Measurements from ENCODE around the gene ZNF605.
"Not testable (repeated sequence)": the region's sequence is repeated elsewhere in the genome, so short reads cannot be mapped to it uniquely, and the experiment has no call there.

The ZNF605 gene

DNA sequence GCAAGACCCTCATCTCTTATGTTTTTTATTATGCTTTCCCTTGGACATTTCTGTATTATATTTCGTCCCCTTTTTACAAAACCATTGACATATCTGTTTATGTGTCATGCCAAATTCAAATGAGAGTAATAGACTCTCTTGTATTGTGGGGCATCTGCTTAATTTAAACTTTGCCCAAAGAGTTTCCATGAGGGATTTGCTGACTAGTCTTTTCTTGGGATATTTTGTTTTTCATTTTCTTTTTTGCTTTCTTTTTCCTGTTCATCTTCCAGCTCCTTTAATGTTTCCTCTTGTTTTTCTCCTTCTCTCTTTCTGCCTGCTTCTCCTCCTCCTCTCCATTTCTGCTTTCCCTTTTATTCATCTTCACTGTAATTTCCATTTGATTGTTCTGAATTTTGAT, 16.3 kb upstream of the ZNF605 start:
- DNase-seq = no peak
- peaks cover 14% of the 10 kb centered on the region for H3K9me3 ChIP-seq (ENCODE audit: severe bottlenecking)
- no peak overlapping the region for H3K27ac ChIP-seq
- no peak overlapping the region for H3K4me3 ChIP-seq (ENCODE audit: low read depth, low read length)
- H3K27me3 ChIP-seq (ENCODE audit: insufficient read depth, low read depth, severe bottlenecking) = no peaks in the 10 kb centered on the region
- no peak for TF ChIP-seq CTCF (IDR thresholded peaks at IDR 0.05; ENCODE audit: low read depth, low read length)
- no peaks in the 10 kb centered on the region for H3K36me3 ChIP-seq

- peaks cover 20% of the 10 kb centered on the region for H3K9me3 ChIP-seq (ENCODE audit: severe bottlenecking)
- no peak overlapping the region for H3K27ac ChIP-seq
- no peak overlapping the region for H3K4me3 ChIP-seq (ENCODE audit: low read depth, low read length)
- no peak for TF ChIP-seq CTCF (IDR thresholded peaks at IDR 0.05; ENCODE audit: low read depth, low read length)
- no peak for DNase-seq
- no peaks in the 10 kb centered on the region for H3K27me3 ChIP-seq (ENCODE audit: insufficient read depth, low read depth, severe bottlenecking)
- H3K36me3 ChIP-seq = no peaks in the 10 kb centered on the region
These were observed 11.6 kb upstream of the ZNF605 start for GRCh38 chr12:132967736-132968135.

DNA sequence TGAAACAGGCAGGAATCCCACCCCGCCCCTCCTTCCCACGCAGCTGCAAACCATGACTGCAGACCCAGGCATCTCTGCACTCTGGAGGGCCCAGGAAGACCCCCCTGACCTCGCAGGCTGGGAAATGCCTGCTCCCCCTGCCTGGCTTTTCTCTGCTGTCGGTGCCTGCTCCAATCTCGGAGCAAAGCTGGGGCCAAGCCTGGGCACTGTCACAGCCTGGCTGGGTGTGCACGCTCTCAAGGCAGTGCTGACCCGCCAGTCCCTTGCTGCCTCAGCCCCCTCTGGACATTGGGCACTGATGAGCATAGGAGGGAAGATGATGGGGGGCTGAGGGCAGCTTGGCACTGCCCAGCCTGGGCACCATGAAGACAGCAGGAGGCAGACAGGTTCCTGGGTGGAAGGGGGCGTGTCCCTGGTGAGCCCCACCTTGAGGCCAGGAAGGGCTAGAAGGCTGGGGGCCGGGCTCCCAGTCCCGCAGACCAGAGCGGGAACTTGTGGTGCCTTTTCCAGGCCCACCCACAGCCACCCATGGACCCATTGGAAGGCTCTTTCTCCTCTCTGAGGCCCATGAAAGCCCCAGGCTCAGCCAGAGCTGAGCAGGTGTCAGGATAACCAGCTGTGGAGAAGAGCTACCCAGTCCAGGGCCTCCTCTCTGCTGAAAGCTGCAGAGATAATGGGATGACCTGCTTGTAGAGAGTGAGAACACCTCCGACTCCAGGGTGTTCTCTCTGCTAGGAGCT, 10.7 kb upstream of the ZNF605 start:
- no peak for DNase-seq
- peaks cover 20% of the 10 kb centered on the region for H3K9me3 ChIP-seq (ENCODE audit: severe bottlenecking)
- H3K36me3 ChIP-seq = no peaks in the 10 kb centered on the region
- H3K27ac ChIP-seq = no peak overlapping the region
- no peak for TF ChIP-seq CTCF (IDR thresholded peaks at IDR 0.05; ENCODE audit: low read depth, low read length)
- H3K4me3 ChIP-seq (ENCODE audit: low read depth, low read length) = no peak overlapping the region
- no peaks in the 10 kb centered on the region for H3K27me3 ChIP-seq (ENCODE audit: insufficient read depth, low read depth, severe bottlenecking)

- DNase-seq = no peak
- Histone ChIP-seq H3K4me3 (ENCODE audit: low read depth, low read length) (no peak overlapping the region), H3K9me3 (ENCODE audit: severe bottlenecking) (peaks cover 20% of the 10 kb centered on the region), H3K36me3 (no peaks in the 10 kb centered on the region), H3K27me3 (ENCODE audit: insufficient read depth, low read depth, severe bottlenecking) (no peaks in the 10 kb centered on the region), H3K27ac (no peak overlapping the region)
- no peak for TF ChIP-seq CTCF (IDR thresholded peaks at IDR 0.05; ENCODE audit: low read depth, low read length)
These were observed 9.7 kb upstream of the ZNF605 start for GRCh38 chr12:132965796-132966195.

GRCh38 chr12:132963947-132964346, 7.8 kb upstream of the ZNF605 start:
- not testable (repeated sequence) for H3K36me3 ChIP-seq; H3K4me3 ChIP-seq (ENCODE audit: low read depth, low read length); H3K27ac ChIP-seq; H3K27me3 ChIP-seq (ENCODE audit: insufficient read depth, low read depth, severe bottlenecking)
- peak; percentile 67 for DNase-seq
- peaks cover 11% of the 10 kb centered on the region for H3K9me3 ChIP-seq (ENCODE audit: severe bottlenecking)
- peak; percentile 78 for TF ChIP-seq CTCF (IDR thresholded peaks at IDR 0.05; ENCODE audit: low read depth, low read length)

DNA sequence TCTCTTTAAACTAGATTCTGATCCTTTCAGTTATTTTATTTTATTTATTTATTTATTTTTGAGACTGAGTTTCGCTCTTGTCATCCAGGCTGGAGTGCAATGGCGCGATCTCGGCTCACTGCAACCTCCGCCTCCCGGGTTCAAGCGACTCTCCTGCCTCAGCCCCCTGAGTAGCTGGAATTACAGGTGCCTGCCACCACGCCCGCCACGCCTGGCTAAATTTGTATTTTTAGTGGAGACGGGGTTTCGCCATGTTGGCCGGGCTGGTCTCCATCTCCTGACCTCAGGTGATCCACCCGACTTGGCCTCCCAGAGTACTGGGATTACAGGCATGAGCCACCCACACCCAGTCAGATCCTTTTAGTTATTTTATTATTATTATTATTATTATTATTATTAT, 5.7 kb upstream of the ZNF605 start:
- H3K36me3 ChIP-seq; H3K4me3 ChIP-seq (ENCODE audit: low read depth, low read length); H3K27me3 ChIP-seq (ENCODE audit: insufficient read depth, low read depth, severe bottlenecking); DNase-seq; H3K27ac ChIP-seq; H3K9me3 ChIP-seq (ENCODE audit: severe bottlenecking): not testable (repeated sequence)

Data from WERI-Rb-1 (cell line).